ENCODE data around the gene CAPS.
"Not testable (repeated sequence)": the region's sequence is repeated elsewhere in the genome, so short reads cannot be mapped to it uniquely, and the experiment has no call there.

CAPS gene

DNA sequence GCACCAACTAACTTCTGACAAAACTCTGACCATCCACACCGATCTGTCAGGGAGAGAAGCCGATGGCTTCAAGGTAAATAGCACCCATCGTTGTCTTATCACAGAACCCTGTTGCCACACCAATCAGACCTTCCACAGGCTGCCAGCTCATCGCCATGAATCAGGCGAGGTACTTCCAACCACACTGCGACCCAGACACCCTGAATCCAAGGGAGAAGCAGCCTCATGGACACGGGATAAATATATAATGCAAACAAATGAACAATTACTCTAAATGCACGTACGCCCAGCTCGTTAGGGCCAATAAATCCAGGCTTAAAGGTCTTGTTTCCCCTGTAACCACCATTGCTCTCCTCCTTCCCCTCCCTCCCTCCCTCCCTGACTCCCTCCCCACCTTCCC, 43.1 kb downstream of the CAPS start:
- DNase-seq: no peak

DNA sequence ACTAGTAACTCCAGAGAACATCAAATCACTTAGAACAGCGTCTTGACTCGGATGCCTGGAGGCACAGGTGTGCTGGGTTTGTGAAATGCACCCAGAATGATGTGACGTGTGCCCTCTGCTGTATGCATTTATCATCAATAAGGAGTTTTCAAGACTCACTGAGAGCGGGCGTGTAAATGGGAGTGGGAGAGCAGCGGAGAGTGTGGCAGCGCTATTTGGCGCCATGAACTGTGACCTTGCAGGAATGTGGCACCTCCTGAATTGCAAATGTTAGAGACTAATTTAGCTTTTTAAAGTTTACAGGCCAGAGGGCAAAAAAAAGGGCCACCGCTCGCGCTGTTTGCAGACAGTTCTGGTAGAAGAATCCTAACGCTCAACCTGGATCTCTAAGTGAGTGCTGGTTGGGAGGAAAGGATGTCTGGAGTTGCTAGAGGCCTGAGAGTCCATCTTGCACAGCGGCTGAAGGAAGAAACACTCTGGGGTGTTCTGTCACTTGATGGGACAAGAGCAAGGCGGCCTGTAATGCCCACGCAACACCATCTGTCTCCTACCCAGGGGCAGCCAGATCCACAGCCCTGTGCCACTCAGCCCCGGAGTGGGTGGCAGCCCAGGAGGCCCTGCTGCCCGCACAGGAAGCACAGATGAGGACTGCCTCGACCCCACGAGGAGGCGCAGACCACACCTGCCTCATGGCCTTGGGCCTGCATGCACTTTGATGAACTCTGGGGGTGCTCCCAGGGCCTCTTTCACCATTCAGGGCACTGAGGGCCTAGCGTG, 44.2 kb downstream of the CAPS start:
- no peak for DNase-seq

DNA sequence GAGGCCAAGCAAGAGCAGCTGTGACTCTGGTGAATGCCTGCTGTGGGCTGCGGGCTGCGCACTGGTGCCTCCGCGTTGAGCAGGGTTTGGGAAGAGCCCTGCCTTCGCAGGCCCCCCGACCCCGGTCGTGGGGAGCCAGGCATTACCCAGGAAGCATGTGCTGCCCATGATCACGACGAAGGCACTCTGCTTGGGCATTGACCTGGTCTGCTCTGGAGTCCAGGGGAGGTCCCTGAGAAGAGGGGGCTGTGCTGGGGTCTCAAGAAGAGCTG, 44.7 kb downstream of the CAPS start:
- no peak for DNase-seq

DNA sequence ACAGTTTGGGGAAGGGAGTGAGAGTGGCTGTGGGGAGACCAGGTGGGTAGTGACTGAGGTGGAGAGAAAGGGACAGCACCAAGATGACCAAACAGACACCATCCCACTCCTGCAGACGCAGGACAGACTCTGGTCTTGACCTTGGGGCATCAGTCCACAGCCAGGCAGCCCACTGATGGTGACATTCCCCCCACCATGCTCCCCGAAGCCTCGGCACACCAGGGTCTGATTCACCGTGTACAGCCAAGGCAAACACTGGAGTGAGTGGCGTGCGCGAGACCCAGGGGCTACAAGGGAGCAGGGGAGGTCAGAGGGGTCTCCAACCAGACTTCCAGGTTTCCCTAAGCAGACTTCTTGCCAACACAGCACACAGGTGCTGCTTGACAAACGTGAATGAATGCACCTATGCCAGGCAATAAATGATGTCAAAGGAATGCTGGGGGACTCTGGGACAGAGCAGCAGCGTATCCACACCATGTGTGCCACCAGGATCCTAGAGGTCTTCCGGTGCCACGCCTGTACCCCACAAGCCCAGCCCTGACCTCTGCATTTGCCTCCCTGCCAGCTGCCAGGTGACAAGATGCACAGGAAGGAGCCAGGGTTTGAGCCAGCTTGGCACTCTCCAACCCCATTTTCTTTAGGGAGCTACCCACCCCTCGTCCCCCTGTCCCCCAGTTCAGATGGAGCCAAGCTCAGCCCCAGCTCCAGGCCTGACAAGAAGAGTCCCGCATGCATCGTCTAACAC, 45.4 kb downstream of the CAPS start:
- no peak for DNase-seq

GRCh38 chr19:5960005-5961001, 46.2 kb downstream of the CAPS start:
- DNase-seq: peak in 9 of 14 donors; percentile 13 to 51 (median 28)

DNA sequence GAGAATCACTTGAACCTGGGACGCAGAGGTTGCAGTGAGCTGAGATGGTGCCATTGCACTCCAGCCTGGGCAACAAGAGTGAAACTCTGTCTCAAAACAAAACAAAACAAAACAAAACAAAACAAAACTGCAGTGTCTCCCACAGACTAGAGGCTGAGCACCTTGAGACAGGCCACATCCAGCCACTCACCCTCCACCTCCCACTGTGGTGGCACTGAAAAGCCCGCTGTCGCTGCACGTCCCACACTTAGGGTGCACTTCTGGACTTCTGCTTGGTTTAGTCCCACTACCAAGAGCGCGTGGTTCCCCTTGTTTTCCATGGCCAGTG, 47.6 kb downstream of the CAPS start:
- DNase-seq: not testable (repeated sequence)

- DNase-seq: peak in 8 of 14 donors; percentile 12 to 56 (median 34)
Observed at GRCh38 chr19:5961969-5962945, 48.2 kb downstream of the CAPS start.

GRCh38 chr19:5963259-5963658, 49.2 kb downstream of the CAPS start:
- DNase-seq: not testable (repeated sequence)

DNA sequence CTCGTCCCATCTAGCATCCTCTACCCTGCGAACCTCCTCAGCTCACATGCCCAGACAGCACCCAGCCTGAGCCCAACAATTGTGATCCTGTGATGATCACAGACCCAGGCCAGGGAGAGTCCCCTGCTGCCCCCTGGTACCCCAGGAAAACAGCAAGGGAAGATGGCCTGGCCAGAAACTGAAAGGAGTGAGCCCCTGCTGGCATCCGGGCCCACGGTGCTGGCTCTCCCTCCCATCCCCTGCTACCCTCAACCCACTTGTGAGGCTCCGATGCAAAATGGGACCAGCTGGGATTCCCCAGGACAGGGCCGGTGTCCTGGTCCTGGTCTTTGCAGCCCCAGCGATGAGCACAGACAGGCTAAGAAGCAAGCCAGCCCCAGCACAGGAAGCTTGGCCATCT, 49.8 kb downstream of the CAPS start:
- no peak for DNase-seq

GRCh38 chr19:5964816-5965565, 50.9 kb downstream of the CAPS start:
- no peak for DNase-seq

Data from C1 segment of cervical spinal cord (tissue), 14 donors.